A549 (cell line): Measurements from ENCODE around the gene ZDHHC11. TPM values are rescaled to one million over a fixed set of nuclear protein-coding genes. Genes with fewer than 3 reads are reported as not detected.
"Not testable (repeated sequence)": the region's sequence is repeated elsewhere in the genome, so short reads cannot be mapped to it uniquely, and the experiment has no call there.

Source experiments
- ATAC-seq, 2 experiments: fragments of 200-7000 bp in 1 of 2; fragments of >200 bp in 1 of 2; cut with Nextera tagmentation in 1 of 2; cut with Tn5 transposase in 1 of 2; 3 replicates each; pipeline versions ENCODE4 v1.8.0 to v1.9.1; 2018 to 2020; ENCODE audit warnings: mild to moderate bottlenecking in 1 of 2, moderate library complexity in 1 of 2
- CTCF ChIA-PET: fragments of 300-600 bp; sonication (Branson Sonifier 250); formaldehyde crosslinking; extraction: SDS; loops from one replicate; lab custom pipeline; 2021; ENCODE audit warnings: antibody characterized with exemption, inconsistent platforms; lab: Yijun Ruan, JAX
- POLR2A ChIA-PET: fragments of 350-600 bp; formaldehyde crosslinking; extraction: SDS; loops from one replicate; lab custom pipeline; 2021; ENCODE audit warnings: antibody characterized with exemption, inconsistent platforms; lab: Yijun Ruan, JAX
- DNase-seq, 2 experiments: peaks; one replicate each; pipeline versions ENCODE4 v3.0.0 to v3.0.0-alpha.2; 2011 to 2016; ENCODE audit warnings: low read depth in 1 of 2, low spot score in 1 of 2
- FAIRE-seq: peaks from 2 replicates; lab custom pipeline; 2011; peaks lifted over from hg19 to GRCh38; lab: Jason Lieb, UNC
- H3K27ac ChIP-seq, 2 experiments: fragments of >200 bp; sonication (Bioruptor Twin); formaldehyde crosslinking; 3 replicates each; pipeline ENCODE4 v1.5.1; 2016 to 2017
- H3K4me1 ChIP-seq: fragments of >200 bp; sonication (Bioruptor Twin); formaldehyde crosslinking; 3 replicates; pipeline ENCODE4 v1.6.1; 2016
- H3K4me2 ChIP-seq: fragments of >200 bp; sonication (Bioruptor Twin); formaldehyde crosslinking; 3 replicates; pipeline ENCODE4 v1.6.1; 2016
- H3K4me3 ChIP-seq: fragments of >200 bp; sonication (Bioruptor Twin); formaldehyde crosslinking; 3 replicates; pipeline ENCODE4 v1.5.1; 2016
- H3K9me3 ChIP-seq: fragments of >200 bp; sonication (Bioruptor Twin); formaldehyde crosslinking; 3 replicates; pipeline ENCODE4 v1.6.1; 2016
- BCL3 ChIP-seq: fragments of >200 bp; sonication (Bioruptor Twin); formaldehyde crosslinking; IDR thresholded peaks from 3 replicates; pipeline ENCODE4 v1.6.1; 2016
- CBX2 ChIP-seq: fragments of 200-600 bp; sonication (generic); IDR thresholded peaks from 2 replicates; pipeline ENCODE4 v1.6.1; 2016; ENCODE audit warnings: low read depth, mild to moderate bottlenecking, borderline replicate concordance
- CEBPB ChIP-seq, 2 experiments: fragments of >200 bp in 1 of 2; sonication (Bioruptor Twin) in 1 of 2; formaldehyde crosslinking in 1 of 2; IDR thresholded peaks; 2 replicates each; pipeline ENCODE4 v1.6.1; 2012 to 2016
- EHF ChIP-seq: fragments of 250-450 bp; sonication (Bioruptor Pico); IDR thresholded peaks from 2 replicates; pipeline ENCODE4 v1.5.0; 2020; ENCODE audit warnings: mild to moderate bottlenecking
- EHMT2 ChIP-seq: fragments of 200-600 bp; sonication (generic); IDR thresholded peaks from 2 replicates; pipeline ENCODE4 v1.6.1; 2016; ENCODE audit warnings: antibody characterized with exemption, low read depth, mild to moderate bottlenecking, moderate library complexity
- ESRRA ChIP-seq: fragments of 150-350 bp; IDR thresholded peaks from 2 replicates; pipeline ENCODE4 v1.6.1; 2014; ENCODE audit warnings: mild to moderate bottlenecking, low read length, borderline replicate concordance
- HEYL ChIP-seq: fragments of 250-450 bp; sonication (Bioruptor Pico); IDR thresholded peaks from 2 replicates; pipeline ENCODE4 v1.8.0; 2021; ENCODE audit warnings: mild to moderate bottlenecking, moderate library complexity
- HOXB13 ChIP-seq: fragments of 250-450 bp; sonication (Bioruptor Pico); IDR thresholded peaks from 2 replicates; pipeline ENCODE4 v1.5.0; 2020; ENCODE audit warnings: low read depth, mild to moderate bottlenecking, moderate library complexity
- JUN ChIP-seq, 2 experiments: fragments of >200 bp; sonication (Bioruptor Twin); formaldehyde crosslinking; IDR thresholded peaks; 2 replicates in 1 of 2; 3 replicates in 1 of 2; pipeline ENCODE4 v1.6.1; 2016 to 2017
- MYC ChIP-seq: IDR thresholded peaks from 2 replicates; pipeline ENCODE4 v1.6.1; 2012; ENCODE audit warnings: mild to moderate bottlenecking, inconsistent platforms, low read length, improper control_type of control experiment, borderline replicate concordance
- NFE2L2 ChIP-seq: fragments of 150-350 bp; conservative IDR thresholded peaks from 2 replicates; pipeline ENCODE4 v1.6.1; 2014; ENCODE audit warnings: low read length
- NPAS2 ChIP-seq: fragments of 250-450 bp; sonication (Bioruptor Pico); IDR thresholded peaks from 2 replicates; pipeline ENCODE4 v1.8.0; 2022; ENCODE audit warnings: mild to moderate bottlenecking, moderate library complexity, borderline replicate concordance
- NR3C1 ChIP-seq: fragments of >200 bp; sonication (Bioruptor Twin); formaldehyde crosslinking; IDR thresholded peaks from 3 replicates; pipeline ENCODE4 v1.6.1; 2017
- PHF8 ChIP-seq: fragments of 200-600 bp; sonication (generic); IDR thresholded peaks from 2 replicates; pipeline ENCODE4 v1.6.1; 2016; ENCODE audit warnings: low read depth, mild to moderate bottlenecking, antibody characterized with exemption, moderate library complexity, borderline replicate concordance
- POLR2A ChIP-seq: IDR thresholded peaks from 2 replicates; pipeline ENCODE4 v1.6.1; 2012; ENCODE audit warnings: mild to moderate bottlenecking, low read length
- RAD21 ChIP-seq, 2 experiments: fragments of >200 bp in 1 of 2; sonication (Bioruptor Twin) in 1 of 2; formaldehyde crosslinking in 1 of 2; IDR thresholded peaks in 1 of 2; conservative IDR thresholded peaks in 1 of 2; 2 replicates in 1 of 2; 3 replicates in 1 of 2; pipeline ENCODE4 v1.6.1; 2012 to 2018; ENCODE audit warnings: inconsistent platforms in 1 of 2
- RCOR1 ChIP-seq: fragments of 150-350 bp; IDR thresholded peaks from 2 replicates; pipeline ENCODE4 v1.6.1; 2014; ENCODE audit warnings: antibody characterized with exemption, low read length, low read depth
- RNF2 ChIP-seq: fragments of 200-600 bp; sonication (generic); IDR thresholded peaks from 2 replicates; pipeline ENCODE4 v1.6.1; 2016; ENCODE audit warnings: low read depth, mild to moderate bottlenecking, antibody characterized with exemption, moderate library complexity, borderline replicate concordance
- TFCP2L1 ChIP-seq: fragments of 250-450 bp; sonication (Bioruptor Pico); IDR thresholded peaks from 2 replicates; pipeline ENCODE4 v1.5.0; 2021; ENCODE audit warnings: mild to moderate bottlenecking
- ZSCAN20 ChIP-seq: fragments of 250-450 bp; sonication (Bioruptor Pico); IDR thresholded peaks from 2 replicates; pipeline ENCODE4 v1.8.0; 2022; ENCODE audit warnings: mild to moderate bottlenecking, moderate library complexity
- WGBS: methylation state at CpG from one replicate; pipeline ENCODE4 v1.1.6; 2017; ENCODE audit errors: missing lambda C conversion rate; 5-methylcytosine and 5-hydroxymethylcytosine counted together
- polyA plus RNA-seq, 4 experiments: library from polyadenylated mRNA; depleted of rRNA in 3 of 4; stranded (reverse); fragments of >200 nt; fragmentation: RNase III in 1 of 4; extraction: RNeasy Plus Mini Kit Qiagen cat#74134 plus additional on column Dnase treatment in 1 of 4; gene quantifications; 2 replicates in 3 of 4; 3 replicates in 1 of 4; pipeline ENCODE4 v1.2.3, GENCODE V29; 2011 to 2017
- TF ChIP-seq, protein P1 (sequence below): fragments of 450-650 bp; IDR thresholded peaks from 2 replicates; pipeline ENCODE4 v1.6.1; 2014; ENCODE audit warnings: antibody characterized with exemption
- TF ChIP-seq, protein P2 (sequence below): fragments of 250-450 bp; sonication (Bioruptor Pico); IDR thresholded peaks from 2 replicates; pipeline ENCODE4 v1.5.0; 2021; ENCODE audit warnings: mild to moderate bottlenecking, moderate library complexity, borderline replicate concordance
- TF ChIP-seq, protein P3 (sequence below): fragments of >200 bp; sonication (Bioruptor Twin); formaldehyde crosslinking; IDR thresholded peaks from 3 replicates; pipeline ENCODE4 v1.5.1; 2016

The ZDHHC11 gene
- polyA plus RNA-seq, 2 of the 4 experiments (the other 2 are of a cell fraction), result 2.6 to 13.7 TPM

- H3K4me2 ChIP-seq, CTCF ChIA-PET, H3K4me3 ChIP-seq, H3K9me3 ChIP-seq, H3K4me1 ChIP-seq, FAIRE-seq, H3K27ac ChIP-seq, DNase-seq, ATAC-seq, POLR2A ChIA-PET: not testable (repeated sequence)
- 51% methylated on average over 2 of the region's 2 CpGs for WGBS
Measured at GRCh38 chr5:834013-834412, 16.8 kb downstream of the ZDHHC11 start.

DNA sequence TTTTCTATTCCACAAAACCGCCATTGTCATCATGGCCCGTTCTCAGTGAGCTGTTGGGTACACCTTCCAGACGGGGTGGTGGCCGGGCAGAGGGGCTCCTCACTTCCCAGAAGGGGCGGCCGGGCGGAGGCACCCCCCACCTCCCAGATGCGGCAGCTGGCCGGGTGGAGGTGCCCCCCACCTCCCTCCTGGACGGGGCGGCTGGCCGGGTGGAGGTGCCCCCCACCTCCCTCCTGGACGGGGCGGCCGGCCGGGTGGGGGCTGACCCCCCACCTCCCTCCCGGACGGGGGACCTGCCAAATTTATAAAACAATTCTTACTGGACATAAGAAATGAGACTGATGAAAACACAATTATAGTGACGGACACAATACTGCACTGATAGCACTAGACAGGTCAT lies 22.6 kb downstream of the ZDHHC11 start:
- H3K4me3 ChIP-seq, H3K9me3 ChIP-seq, ATAC-seq, H3K4me2 ChIP-seq, DNase-seq, POLR2A ChIA-PET, FAIRE-seq, H3K4me1 ChIP-seq, H3K27ac ChIP-seq, CTCF ChIA-PET: not testable (repeated sequence)
- 98% methylated on average over 10 of the region's 19 CpGs for WGBS

GRCh38 chr5:825544-825943 lies 25.2 kb downstream of the ZDHHC11 start:
- H3K4me1 ChIP-seq, POLR2A ChIA-PET, H3K4me2 ChIP-seq, DNase-seq, ATAC-seq, CTCF ChIA-PET, H3K9me3 ChIP-seq, FAIRE-seq, H3K4me3 ChIP-seq, H3K27ac ChIP-seq: not testable (repeated sequence)
- WGBS, result 56% methylated on average over 1 of the region's 1 CpG

GRCh38 chr5:821504-821903 lies 29.3 kb downstream of the ZDHHC11 start:
- TF ChIP-seq CEBPB (IDR thresholded peaks at IDR 0.05) (no peak), RCOR1 (no peak), PHF8 (no peak), NFE2L2 (no peak), JUN (IDR thresholded peaks at IDR 0.05) (no peak), NR3C1 (no peak), CBX2 (no peak), RNF2 (no peak)
- TF ChIP-seq, protein P1, sequence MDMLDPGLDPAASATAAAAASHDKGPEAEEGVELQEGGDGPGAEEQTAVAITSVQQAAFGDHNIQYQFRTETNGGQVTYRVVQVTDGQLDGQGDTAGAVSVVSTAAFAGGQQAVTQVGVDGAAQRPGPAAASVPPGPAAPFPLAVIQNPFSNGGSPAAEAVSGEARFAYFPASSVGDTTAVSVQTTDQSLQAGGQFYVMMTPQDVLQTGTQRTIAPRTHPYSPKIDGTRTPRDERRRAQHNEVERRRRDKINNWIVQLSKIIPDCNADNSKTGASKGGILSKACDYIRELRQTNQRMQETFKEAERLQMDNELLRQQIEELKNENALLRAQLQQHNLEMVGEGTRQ, result no peak
- H3K27ac ChIP-seq, result no peak overlapping the region

GRCh38 chr5:820245-820644 lies 30.5 kb downstream of the ZDHHC11 start:
- Histone ChIP-seq H3K27ac (no peak overlapping the region), H3K4me2 (no peak overlapping the region), H3K4me1 (no peaks in the 10 kb centered on the region), H3K4me3 (no peak overlapping the region), H3K9me3 (no peaks in the 10 kb centered on the region)
- ChIA-PET CTCF (no interaction called here), POLR2A (no interaction called here)
- no peak for ATAC-seq
- no peak for FAIRE-seq
- DNase-seq, result no peak
- 67% methylated on average over 2 of the region's 3 CpGs for WGBS
- TF ChIP-seq NR3C1, result no peak
- no peak for TF ChIP-seq RCOR1
- no peak for TF ChIP-seq HEYL (CRISPR knock-in tag)
- TF ChIP-seq ESRRA, result no peak
- no peak for TF ChIP-seq RAD21 (conservative IDR thresholded peaks at IDR 0.05 in 1 of 2, IDR thresholded peaks at IDR 0.05 in 1 of 2)
- TF ChIP-seq, protein P2, sequence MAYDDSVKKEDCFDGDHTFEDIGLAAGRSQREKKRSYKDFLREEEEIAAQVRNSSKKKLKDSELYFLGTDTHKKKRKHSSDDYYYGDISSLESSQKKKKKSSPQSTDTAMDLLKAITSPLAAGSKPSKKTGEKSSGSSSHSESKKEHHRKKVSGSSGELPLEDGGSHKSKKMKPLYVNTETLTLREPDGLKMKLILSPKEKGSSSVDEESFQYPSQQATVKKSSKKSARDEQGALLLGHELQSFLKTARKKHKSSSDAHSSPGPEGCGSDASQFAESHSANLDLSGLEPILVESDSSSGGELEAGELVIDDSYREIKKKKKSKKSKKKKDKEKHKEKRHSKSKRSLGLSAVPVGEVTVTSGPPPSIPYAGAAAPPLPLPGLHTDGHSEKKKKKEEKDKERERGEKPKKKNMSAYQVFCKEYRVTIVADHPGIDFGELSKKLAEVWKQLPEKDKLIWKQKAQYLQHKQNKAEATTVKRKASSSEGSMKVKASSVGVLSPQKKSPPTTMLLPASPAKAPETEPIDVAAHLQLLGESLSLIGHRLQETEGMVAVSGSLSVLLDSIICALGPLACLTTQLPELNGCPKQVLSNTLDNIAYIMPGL (CRISPR knock-in tag), result no peak
- no peak for TF ChIP-seq HOXB13 (CRISPR knock-in tag)
- no peak for TF ChIP-seq TFCP2L1
- no peak for TF ChIP-seq MYC
- TF ChIP-seq, protein P3, sequence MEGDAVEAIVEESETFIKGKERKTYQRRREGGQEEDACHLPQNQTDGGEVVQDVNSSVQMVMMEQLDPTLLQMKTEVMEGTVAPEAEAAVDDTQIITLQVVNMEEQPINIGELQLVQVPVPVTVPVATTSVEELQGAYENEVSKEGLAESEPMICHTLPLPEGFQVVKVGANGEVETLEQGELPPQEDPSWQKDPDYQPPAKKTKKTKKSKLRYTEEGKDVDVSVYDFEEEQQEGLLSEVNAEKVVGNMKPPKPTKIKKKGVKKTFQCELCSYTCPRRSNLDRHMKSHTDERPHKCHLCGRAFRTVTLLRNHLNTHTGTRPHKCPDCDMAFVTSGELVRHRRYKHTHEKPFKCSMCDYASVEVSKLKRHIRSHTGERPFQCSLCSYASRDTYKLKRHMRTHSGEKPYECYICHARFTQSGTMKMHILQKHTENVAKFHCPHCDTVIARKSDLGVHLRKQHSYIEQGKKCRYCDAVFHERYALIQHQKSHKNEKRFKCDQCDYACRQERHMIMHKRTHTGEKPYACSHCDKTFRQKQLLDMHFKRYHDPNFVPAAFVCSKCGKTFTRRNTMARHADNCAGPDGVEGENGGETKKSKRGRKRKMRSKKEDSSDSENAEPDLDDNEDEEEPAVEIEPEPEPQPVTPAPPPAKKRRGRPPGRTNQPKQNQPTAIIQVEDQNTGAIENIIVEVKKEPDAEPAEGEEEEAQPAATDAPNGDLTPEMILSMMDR, result no peak
- no peak for TF ChIP-seq BCL3
- no peak for TF ChIP-seq NPAS2
- no peak for TF ChIP-seq EHMT2
- TF ChIP-seq POLR2A, result no peak
- TF ChIP-seq EHF (CRISPR knock-in tag), result no peak
- no peak for TF ChIP-seq ZSCAN20 (CRISPR knock-in tag)

More at GRCh38 chr5:821504-821903, 29.3 kb downstream of the ZDHHC11 start:
- FAIRE-seq (no peak), ATAC-seq (no peak), DNase-seq (no peak)
- Histone ChIP-seq H3K4me2 (no peak overlapping the region), H3K4me1 (no peaks in the 10 kb centered on the region), H3K9me3 (no peaks in the 10 kb centered on the region), H3K4me3 (no peak overlapping the region)
- ChIA-PET POLR2A (no interaction called here), CTCF (no interaction called here)
- whole genome bisulfite sequencing, result 87% methylated on average over 8 of the region's 8 CpGs
